Measurements from ENCODE around the gene SIGLEC7. TPM values are rescaled to one million over a fixed set of nuclear protein-coding genes. Genes with fewer than 3 reads are reported as not detected.
"Not testable (repeated sequence)": the region's sequence is repeated elsewhere in the genome, so short reads cannot be mapped to it uniquely, and the experiment has no call there.

Gene SIGLEC7
- total RNA-seq, 1 donor from 2014 or later: 4.8 TPM

DNA sequence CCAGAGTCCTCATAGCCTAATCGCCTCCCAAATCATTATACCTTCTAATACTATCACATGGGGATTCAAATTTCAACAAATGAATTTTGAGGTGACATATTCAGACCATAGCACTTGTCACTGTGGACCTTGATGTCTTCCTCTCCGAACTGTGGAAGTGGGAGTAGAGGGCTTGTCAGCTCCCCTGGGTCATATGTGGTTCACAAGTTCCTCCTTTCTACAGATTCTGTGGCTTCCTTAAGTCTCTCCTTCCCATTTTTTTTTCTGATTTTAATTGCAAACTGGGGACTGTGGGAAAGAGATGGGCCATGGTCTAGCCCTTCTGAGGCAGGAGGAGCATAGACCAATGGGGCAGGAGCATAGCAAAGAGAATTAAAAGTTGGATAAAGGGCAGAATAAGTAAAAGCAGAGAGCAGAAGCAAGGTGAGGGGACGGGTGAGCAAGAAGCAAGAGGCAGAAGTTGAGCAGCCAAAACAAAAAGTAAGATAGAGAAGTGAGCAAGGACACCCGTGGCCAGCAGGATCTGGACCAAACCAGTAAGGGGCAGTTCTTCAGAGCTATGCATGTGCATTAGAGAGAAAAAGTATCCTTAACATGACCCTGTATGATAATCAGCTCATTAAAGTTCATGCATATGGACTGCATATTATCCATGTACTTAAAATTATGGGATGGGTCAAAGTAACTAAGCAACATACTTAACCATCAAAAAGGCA is 2.6 kb upstream of the SIGLEC7 start:
- peak overlapping the region in 1 of 2 donors; percentile 55 for H3K27ac ChIP-seq
- DNase-seq (ENCODE audit: low spot score in 2 of 2): no peak
- no peak overlapping the region for H3K4me3 ChIP-seq
- no peaks in the 10 kb centered on the region for H3K9me3 ChIP-seq
- H3K27me3 ChIP-seq: no peaks in the 10 kb centered on the region
- no peaks in the 10 kb centered on the region for H3K36me3 ChIP-seq
- intact Hi-C loops (cut with DNase I): no loop called here
- TF ChIP-seq, protein P1, sequence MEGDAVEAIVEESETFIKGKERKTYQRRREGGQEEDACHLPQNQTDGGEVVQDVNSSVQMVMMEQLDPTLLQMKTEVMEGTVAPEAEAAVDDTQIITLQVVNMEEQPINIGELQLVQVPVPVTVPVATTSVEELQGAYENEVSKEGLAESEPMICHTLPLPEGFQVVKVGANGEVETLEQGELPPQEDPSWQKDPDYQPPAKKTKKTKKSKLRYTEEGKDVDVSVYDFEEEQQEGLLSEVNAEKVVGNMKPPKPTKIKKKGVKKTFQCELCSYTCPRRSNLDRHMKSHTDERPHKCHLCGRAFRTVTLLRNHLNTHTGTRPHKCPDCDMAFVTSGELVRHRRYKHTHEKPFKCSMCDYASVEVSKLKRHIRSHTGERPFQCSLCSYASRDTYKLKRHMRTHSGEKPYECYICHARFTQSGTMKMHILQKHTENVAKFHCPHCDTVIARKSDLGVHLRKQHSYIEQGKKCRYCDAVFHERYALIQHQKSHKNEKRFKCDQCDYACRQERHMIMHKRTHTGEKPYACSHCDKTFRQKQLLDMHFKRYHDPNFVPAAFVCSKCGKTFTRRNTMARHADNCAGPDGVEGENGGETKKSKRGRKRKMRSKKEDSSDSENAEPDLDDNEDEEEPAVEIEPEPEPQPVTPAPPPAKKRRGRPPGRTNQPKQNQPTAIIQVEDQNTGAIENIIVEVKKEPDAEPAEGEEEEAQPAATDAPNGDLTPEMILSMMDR (IDR thresholded peaks at IDR 0.05): no peak
- no peaks in the 10 kb centered on the region for H3K4me1 ChIP-seq

DNA sequence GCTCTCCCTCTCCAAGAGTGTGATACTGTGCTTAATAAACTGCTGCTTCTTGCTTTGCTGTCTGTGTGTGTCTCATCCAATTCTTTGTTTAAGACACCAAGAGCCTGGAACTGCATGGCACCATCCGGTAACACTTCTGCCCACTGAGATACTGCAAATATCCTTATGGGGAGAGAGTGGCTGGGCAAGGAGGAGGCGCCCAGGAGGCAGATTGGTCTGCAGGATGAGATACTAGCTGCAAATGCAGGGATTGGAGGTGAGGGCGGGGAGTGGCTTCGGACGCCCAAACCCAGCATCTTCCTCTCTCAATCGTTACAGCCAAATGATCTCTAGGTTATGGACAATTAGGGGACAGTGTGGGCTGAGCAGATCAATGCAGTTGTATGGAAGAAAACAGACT is 1.7 kb upstream of the SIGLEC7 start:
- intact Hi-C loops (cut with DNase I): no loop called here
- Histone ChIP-seq H3K9me3 (no peaks in the 10 kb centered on the region), H3K36me3 (no peaks in the 10 kb centered on the region), H3K4me3 (no peak overlapping the region), H3K27me3 (no peaks in the 10 kb centered on the region), H3K27ac (no peak overlapping the region), H3K4me1 (no peaks in the 10 kb centered on the region)
- DNase-seq (ENCODE audit: low spot score in 2 of 2): no peak
- TF ChIP-seq, protein P1 (IDR thresholded peaks at IDR 0.05): no peak

DNA sequence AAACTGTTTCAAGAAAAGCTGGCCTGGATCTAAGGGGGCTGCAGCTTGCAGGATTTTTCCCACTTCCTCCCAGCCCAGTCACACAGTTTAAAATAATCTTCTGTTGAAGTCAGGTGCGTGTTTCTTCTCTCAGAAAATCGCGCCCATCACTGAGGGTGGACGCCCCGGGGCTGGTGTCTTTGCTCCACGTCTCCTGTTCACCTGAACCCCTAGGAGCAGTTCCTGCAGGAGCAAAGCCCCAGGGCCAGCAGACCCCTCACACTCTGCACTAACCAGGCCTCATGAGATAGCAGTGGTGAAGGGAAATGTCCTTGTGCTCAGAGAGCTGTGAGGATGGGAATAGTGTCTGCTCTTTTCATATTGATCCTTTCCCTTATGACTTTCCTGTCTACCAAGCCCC is 920 bp upstream of the SIGLEC7 start:
- DNase-seq (ENCODE audit: low spot score in 2 of 2): no peak
- intact Hi-C loops (cut with DNase I): no loop called here
- TF ChIP-seq, protein P1 (IDR thresholded peaks at IDR 0.05): no peak
- Histone ChIP-seq H3K27me3 (no peaks in the 10 kb centered on the region), H3K27ac (no peak overlapping the region), H3K4me1 (no peaks in the 10 kb centered on the region), H3K9me3 (no peaks in the 10 kb centered on the region), H3K36me3 (no peaks in the 10 kb centered on the region), H3K4me3 (no peak overlapping the region)

DNA sequence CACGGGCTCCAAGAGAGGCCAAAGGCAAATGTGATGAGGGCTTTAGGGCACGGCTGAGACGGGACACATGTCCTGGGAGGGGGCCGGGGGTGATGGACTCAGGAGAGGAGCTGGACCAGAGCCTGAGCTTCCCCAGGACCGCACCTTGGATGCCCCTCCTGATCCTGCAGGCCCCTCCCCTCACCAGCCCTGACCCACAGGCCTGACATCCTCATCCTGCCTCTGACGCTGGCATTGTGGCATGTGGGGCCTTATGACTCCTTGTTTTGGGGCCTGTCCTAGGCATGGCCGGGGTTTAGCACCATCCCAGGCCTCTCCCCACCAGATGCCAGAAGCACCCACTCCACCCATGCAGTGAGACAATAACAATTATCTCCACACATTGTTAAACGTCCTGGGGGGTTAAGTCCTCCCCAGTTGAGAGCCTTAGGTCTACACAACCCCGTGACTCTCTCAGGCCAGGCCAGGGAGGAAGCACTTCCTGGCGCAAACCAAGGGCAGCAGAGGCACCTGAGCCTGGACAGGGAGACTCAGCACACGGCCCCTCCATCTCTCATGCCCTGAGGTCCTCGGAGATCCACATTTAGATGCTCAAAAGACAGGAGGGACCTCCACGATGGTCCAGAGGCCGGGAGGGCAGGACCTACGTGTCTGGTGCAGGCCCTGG is 841 bp downstream of the SIGLEC7 start:
- H3K9me3 ChIP-seq; H3K4me1 ChIP-seq; intact Hi-C loops (cut with DNase I); DNase-seq (ENCODE audit: low spot score in 2 of 2); H3K4me3 ChIP-seq; H3K36me3 ChIP-seq; H3K27me3 ChIP-seq: not testable (repeated sequence)
- peak overlapping the region in 1 of 2 donors; percentile 27 for H3K27ac ChIP-seq

DNA sequence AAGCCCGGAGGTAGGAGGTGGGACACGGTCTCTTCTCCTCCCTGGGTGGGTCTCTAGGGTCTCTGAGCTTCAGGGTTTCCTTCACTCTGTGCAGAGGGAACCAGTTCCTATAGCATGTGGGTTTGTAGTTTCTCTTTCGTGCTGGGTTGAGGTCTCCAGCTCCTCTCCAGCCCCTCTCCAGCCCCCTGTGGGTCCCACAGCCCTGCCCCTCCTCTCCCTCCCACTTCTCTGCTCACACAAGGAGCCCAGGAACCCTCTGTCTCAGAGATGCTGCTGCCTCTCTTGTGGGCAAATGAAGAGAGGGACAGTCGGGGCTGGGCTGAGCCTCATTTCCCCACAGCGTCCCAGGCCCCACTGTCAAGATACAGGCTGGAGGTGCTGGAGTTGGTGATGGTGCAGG is 1.4 kb downstream of the SIGLEC7 start:
- TF ChIP-seq, protein P1 (IDR thresholded peaks at IDR 0.05): no peak
- Histone ChIP-seq H3K36me3 (no peaks in the 10 kb centered on the region), H3K27me3 (no peaks in the 10 kb centered on the region), H3K9me3 (no peaks in the 10 kb centered on the region), H3K4me1 (no peaks in the 10 kb centered on the region), H3K27ac (no peak overlapping the region), H3K4me3 (no peak overlapping the region)
- intact Hi-C loops (cut with DNase I): no loop called here
- DNase-seq (ENCODE audit: low spot score in 2 of 2): no peak

DNA sequence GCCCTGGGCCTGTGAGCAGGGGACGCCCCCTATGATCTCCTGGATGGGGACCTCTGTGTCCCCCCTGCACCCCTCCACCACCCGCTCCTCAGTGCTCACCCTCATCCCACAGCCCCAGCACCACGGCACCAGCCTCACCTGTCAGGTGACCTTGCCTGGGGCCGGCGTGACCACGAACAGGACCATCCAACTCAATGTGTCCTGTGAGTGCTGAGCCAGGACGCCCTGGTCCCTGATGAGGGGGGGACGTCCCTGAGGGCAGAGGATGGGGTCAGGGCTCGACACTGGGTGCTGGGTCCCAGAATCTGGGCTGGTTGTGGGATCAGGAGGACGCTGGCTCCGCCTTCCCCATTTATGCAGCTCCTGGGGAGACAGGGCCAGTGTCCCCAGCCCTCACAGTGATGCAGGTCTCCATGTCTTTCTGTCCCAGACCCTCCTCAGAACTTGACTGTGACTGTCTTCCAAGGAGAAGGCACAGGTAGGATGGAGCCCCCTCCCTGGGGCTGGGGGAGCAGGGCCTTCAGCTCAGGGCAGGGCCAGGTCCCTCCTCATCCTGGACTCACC is 2.5 kb downstream of the SIGLEC7 start:
- DNase-seq (ENCODE audit: low spot score in 2 of 2): no peak
- Histone ChIP-seq H3K27me3 (no peaks in the 10 kb centered on the region), H3K4me3 (no peak overlapping the region), H3K9me3 (no peaks in the 10 kb centered on the region), H3K4me1 (no peaks in the 10 kb centered on the region), H3K36me3 (no peaks in the 10 kb centered on the region), H3K27ac (no peak overlapping the region)
- intact Hi-C loops (cut with DNase I): no loop called here
- TF ChIP-seq, protein P1 (IDR thresholded peaks at IDR 0.05): no peak

Measured in ascending aorta (tissue), 2 donors.